ENCODE measurements around the gene FRAS1.

- TF ChIP-seq, protein P1, sequence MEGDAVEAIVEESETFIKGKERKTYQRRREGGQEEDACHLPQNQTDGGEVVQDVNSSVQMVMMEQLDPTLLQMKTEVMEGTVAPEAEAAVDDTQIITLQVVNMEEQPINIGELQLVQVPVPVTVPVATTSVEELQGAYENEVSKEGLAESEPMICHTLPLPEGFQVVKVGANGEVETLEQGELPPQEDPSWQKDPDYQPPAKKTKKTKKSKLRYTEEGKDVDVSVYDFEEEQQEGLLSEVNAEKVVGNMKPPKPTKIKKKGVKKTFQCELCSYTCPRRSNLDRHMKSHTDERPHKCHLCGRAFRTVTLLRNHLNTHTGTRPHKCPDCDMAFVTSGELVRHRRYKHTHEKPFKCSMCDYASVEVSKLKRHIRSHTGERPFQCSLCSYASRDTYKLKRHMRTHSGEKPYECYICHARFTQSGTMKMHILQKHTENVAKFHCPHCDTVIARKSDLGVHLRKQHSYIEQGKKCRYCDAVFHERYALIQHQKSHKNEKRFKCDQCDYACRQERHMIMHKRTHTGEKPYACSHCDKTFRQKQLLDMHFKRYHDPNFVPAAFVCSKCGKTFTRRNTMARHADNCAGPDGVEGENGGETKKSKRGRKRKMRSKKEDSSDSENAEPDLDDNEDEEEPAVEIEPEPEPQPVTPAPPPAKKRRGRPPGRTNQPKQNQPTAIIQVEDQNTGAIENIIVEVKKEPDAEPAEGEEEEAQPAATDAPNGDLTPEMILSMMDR (IDR thresholded peaks at IDR 0.05; ENCODE audit: extremely low read depth in 1 of 2, insufficient read depth in 1 of 2, low read depth in 1 of 2, low read length in 2 of 2): no peak
- TF ChIP-seq MAX (IDR thresholded peaks at IDR 0.05; ENCODE audit: insufficient read depth, insufficient read length): no peak
Measured at GRCh38 chr4:78512357-78512920, 455.3 kb downstream of the FRAS1 start.

Measured in endothelial cell of umbilical vein (primary cell).